ENCODE data around the gene IGSF9B.

- TF ChIP-seq CTCF (IDR thresholded peaks at IDR 0.05; ENCODE audit: insufficient read depth, low read depth, low read length) (no peak), EZH2 (IDR thresholded peaks at IDR 0.05; ENCODE audit: insufficient read depth, low read length) (no peak)
Observed at GRCh38 chr11:133968300-133968699, 11.5 kb upstream of the IGSF9B start.
